GM21825 (cell line): ENCODE measurements around the gene HTRA1.

Experiments
- ATAC-seq: cut with Tn5 transposase; IDR thresholded peaks from one replicate; pipeline ENCODE4 v1.9.1; 2021; ENCODE audit warnings: mild to moderate bottlenecking, moderate library complexity; ENCODE audit not compliant: unreplicated experiment

HTRA1 gene

GRCh38 chr10:122514045-122514840 lies 52.9 kb downstream of the HTRA1 start:
- ATAC-seq: no peak

DNA sequence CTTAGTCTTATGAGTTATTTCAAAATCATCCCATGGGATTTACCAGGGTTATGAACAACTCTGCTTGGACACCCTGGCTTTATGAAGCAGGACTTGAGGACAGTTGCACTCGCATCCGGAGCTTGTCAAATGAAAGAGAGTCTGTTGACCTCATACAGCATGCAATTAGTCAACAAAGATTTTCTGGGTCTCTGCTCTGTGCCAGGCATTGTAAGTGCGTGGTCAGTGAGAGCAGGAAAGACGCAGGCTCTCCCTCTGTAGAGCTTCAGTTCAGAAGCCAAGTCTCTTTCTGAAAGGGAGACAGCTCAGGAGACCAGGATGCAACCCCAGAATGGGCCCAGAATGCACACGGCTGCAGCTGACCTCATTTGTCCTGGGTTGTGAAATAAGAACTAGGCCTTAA lies 53.7 kb downstream of the HTRA1 start:
- no peak for ATAC-seq

DNA sequence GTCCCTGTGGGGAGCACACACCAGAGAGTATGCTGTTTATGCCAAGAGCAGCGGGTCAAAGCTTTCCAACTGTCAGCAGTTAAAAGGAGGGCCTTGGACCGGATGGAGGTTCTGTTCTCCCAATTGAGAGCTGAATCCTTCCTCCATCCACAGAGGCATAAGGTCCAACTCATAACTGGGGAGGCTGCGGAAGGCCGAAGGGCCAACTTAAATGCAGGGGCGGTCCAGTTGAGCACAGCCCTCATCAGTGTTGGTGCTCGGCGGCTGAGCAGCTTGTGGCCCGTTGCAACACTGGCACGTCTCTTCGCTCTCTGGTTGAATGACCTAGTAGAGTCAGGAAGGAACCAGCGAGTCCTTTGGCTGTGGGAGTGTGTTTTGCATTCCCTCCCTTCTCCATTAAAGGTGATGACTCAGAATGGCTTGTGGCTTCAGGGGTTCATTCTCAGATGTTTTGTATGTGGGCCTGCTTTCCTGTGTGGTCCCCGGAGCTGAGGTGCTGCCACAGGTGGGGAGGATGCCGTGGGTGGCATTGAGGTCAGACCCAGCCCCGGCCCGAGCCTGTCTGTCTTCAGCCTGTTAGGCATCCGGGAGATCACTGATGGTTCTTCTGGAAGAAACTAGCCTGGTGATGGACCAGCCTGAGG lies 54.4 kb downstream of the HTRA1 start:
- ATAC-seq: no peak

DNA sequence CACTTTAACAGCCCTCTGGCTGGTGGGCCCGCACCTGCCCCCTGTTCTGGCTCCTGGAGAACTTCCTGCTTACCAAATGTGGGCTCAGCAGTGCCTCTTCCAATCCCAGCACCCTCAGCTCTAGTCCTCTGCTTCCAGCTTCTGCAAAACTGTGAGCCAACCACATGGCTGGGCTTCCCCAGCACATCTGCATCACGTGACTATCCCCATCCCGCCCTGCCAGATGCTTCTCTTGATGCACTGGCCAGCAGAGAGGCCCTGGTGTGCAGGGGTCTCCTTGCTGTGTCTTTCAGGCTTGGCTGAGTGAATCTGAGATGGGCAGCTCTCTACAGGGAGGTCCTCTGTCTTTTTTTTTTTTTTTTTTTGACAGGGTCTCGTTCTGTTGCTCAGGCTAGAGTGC lies 55.4 kb downstream of the HTRA1 start:
- ATAC-seq: no peak

- ATAC-seq: no peak
These were observed 57.8 kb downstream of the HTRA1 start for GRCh38 chr10:122519144-122519543.

DNA sequence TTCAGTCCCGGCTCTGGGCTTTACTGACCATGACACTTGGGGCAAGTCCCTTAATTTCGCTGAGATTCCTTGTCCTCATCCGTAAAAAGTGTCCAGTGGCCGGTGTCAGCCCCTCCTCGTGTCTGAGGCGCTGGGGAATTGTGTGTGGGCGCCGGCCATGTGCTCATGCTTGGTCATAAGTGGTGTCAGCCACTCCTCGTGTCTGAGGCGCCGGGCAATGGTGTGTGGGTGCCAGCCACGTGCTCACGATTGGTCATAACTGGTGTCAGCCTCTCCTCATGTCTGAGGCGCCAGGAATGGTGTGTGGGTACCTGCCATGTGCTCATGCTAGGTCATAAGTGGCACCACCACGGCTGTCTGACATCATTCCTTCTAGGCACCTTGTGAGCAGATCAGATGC lies 58.5 kb downstream of the HTRA1 start:
- ATAC-seq: no peak

DNA sequence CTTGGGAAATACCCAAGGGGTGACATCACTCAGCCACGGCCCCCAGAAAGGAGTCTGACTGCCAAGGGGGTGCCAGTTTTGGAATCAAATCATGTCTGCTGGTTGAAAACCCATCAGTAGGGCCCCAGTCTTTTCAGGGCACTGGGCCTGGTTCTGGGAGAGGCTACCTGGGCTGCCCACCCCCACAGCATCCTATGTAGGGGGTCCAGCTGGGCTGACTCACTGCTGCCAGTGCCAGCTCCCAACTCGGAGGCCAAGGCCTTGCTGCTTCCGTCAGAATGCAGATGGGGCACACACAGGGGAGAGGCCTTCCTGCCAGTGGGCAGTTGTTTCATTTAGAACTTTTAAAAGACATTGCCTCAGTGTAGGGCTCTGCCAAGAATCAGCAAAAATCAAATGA lies 59.7 kb downstream of the HTRA1 start:
- ATAC-seq: no peak

DNA sequence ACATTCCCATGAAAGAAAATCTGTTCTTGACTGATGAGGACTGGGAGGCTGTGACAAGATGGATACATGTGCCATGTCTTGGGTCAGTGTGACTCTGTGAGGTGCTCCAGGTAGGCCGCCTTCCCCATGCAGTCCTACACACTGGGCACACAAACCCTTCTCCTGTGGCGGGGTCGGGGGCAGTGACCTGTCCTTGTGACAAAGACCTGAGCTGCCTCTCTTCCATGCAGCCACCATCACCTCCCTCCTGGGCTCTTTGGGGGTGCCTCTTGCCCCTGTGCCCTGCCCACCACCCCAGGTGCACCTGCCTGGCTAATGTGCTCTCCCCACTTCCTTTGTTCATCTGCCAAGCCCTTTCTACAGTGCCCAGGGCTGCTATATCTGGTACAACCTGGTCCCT lies 63.5 kb downstream of the HTRA1 start:
- no peak for ATAC-seq

DNA sequence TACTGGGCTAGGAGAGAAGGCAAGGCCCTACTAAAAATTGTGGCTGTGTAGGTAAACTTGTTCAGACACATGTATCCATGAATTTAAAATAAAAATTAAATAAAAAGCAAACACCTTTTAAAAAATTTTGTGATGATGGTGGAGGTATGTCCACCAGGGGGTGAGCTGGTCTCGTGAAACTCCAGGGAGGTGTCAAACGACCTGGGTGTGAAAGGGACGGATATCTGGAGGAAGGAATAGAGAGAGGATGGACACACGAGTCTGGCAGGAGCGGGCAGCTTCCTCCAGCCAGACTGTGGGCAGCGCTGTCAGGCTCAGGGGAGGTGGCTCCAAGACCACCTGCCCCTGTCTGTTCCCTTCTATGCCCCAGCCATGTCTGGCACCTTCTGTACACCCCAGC lies 64.4 kb downstream of the HTRA1 start:
- no peak for ATAC-seq

DNA sequence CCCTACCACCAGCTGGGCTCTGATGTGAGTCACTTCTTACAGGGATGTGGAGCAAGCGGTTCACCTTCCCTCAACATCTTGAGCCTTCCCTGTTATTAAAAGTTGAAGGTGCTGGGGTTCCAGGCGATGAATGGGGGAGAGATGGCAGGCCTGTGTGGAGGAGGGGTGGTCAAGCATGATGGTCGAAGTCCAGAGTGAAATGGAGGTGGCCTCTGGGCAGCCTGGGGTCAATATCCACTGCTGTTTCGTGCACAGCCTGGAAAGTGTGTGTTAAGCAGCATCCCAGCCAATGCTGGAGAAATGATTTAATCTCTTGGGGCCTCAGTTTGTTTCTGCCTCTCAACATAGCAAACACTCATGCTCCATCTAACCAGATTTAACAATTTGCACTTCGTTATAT lies 65.5 kb downstream of the HTRA1 start:
- no peak for ATAC-seq

DNA sequence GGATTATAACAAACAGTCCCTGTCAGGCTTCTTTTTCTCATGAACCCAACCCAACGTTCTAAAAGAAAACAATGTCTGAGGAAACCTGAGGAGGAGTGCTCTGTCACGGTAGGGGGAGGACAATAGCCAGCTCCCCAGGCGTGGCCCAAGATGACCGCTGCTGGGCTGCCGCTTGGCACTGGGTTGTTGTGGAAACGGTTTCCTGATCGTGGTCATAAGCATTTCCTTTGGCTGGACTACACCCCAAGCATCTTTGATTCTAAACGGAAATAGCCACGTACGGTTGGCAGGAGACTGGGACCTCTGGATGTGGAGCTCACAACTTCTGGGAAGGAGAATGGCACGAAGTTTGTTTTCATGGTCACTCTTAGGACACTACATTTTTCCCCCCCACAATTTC lies 68.8 kb downstream of the HTRA1 start:
- ATAC-seq: no peak

GRCh38 chr10:122531261-122531660 lies 69.9 kb downstream of the HTRA1 start:
- no peak for ATAC-seq

DNA sequence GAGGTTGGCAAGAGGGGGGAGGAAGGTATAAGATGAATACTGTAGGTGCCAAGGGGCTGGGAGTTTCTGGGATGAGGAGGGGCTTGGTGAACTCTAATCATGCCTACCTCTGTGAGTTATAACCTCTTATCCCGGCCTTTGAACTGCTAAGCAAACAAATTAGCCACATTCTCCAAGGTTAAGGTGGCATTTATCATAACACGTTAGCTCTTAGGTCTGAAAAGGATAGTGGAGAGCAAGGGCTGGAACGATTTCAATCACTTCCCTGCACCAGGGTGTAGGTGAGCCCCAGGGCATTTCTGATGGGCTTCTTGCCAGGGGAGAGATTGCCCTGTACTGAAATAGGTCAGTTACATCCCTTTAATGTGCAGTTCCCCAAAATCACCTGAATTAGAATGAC lies 70.6 kb downstream of the HTRA1 start:
- ATAC-seq: no peak

GRCh38 chr10:122532601-122533296 lies 71.4 kb downstream of the HTRA1 start:
- no peak for ATAC-seq

DNA sequence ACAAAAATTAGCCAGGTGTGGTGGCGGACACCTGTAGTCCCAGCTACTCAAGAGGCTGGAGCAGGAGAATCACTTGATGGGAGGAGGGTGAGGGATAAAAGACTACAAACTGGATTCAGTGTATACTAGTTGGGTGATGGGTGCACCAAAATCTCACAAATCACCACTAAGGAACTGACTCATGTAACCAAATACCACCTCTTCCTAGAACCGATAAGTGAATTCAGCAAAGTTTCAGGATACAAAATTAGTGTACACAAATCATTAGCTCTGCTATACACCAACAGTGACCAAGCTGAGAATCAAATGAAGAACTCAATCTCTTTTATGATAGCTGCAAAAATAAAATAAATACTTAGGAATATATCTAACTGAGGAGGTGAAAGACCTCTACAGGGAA lies 76.2 kb downstream of the HTRA1 start:
- no peak for ATAC-seq

DNA sequence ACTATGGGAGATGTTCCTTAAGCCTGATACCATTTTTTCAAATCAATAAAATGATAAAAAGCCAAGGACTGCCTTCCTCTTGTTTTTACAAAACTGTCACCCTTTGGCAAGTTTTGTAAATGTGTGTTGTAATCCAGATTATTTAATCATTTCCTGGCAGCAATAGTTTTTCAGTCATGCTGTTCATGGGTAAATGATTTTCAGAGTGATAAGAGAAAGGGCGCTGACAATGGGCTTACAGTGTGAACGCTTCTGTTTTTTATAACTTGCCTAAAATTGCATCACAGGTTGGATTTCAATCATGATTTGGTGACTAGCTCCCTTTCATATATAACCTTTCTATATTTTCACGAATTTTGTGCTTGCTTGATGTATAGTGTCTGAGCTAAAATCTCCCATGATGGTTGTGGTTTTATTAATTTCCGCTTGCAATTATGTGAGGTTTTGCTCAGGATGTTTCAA lies 80.2 kb downstream of the HTRA1 start:
- ATAC-seq: no peak

GRCh38 chr10:122543676-122544445 lies 82.5 kb downstream of the HTRA1 start:
- ATAC-seq: no peak

DNA sequence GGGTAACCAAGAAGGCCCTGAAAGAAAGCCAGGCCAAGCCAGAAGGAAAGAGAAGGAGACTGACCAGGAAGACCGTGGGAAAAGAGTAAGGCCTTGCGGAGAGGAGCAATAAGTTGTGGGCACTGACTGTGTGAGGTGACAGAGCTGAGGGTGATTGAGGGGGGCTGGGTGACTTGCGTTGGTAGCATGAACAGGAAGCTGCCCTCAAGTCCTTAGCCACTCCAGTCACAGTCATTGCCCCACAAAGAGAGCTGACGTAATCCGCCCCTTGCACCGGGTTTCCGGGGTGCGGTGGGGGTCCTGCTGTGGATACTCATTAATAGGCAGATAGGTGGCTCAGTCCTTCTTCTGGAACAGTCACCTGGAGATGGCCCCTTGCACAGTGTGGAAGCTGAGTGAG lies 83.1 kb downstream of the HTRA1 start:
- no peak for ATAC-seq

DNA sequence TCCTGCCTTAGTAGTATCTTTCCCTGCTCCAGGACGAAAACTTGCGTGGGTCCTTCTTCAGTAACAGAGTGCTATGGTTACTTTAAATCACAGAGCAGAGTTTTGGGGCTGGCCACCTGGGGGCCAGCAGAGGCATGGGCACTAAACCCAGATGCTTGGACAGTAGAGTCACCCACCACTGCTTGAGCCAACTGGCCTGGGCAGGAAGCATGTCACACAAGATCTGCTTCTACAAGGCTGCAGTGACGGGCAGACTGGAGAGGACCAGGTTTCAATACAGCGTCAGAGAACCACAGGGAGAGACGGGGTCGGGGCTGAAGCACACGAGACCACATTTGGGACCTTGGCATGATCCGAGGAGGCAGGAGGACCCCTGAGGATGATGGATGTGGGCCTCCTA lies 84.9 kb downstream of the HTRA1 start:
- ATAC-seq: no peak

DNA sequence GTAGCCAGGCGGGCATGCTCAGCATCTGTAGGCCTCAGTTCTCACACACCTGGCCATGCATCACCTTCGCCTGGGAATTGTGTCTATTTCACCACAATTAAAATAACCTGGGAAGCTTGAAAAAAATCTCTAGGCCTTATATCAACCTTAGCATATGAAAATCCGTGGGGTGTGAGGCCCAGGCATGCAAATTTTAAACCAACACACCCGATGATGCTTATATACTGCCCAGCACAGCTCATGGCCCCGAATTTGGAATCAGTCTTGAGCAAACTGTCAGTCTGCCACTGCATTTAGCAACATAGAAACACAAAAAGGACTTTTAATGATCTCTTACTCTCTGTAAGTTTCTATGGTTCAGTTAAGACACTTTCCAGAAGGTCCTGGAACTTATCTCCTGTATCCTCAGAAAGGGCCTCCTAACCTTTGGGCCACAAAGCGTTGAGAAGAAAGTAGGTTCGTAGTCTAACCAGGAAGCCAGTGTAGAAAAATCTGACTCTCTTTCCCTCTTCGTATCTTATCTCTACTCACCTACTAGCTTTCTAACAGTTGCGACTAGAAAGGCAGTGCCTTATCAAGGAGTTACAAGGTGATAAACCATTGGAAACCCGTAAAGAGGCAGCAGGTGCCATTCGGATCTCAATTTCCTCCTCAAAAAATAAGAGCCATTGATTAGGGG lies 87.2 kb downstream of the HTRA1 start:
- ATAC-seq: no peak

DNA sequence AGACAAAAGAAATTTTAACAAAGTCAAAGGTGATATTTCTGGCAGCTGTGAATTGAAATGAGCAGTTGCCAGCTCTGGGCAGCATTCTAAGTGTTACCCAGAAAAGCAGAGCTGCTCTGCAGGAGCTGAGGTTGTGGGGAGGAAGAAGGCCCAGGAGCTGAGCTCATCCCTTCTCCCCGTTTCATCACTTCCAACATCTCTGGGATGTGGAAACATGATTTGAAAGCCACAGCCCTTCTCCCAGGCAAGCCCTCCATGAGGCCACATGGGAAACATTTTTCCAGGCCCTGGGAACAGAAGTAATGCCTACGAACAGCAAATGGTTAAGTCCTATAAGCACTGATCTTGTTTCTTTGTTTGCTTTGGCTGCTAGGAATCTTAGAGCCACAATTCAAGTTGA lies 88.3 kb downstream of the HTRA1 start:
- no peak for ATAC-seq
